HEK293 (cell line): ENCODE results near the gene WNT11.

ENCODE experiments used
- KLF9 ChIP-seq: fragments of 450-650 bp; formaldehyde crosslinking; IDR thresholded peaks from 2 replicates; pipeline ENCODE4 v1.5.1; 2016; ENCODE audit warnings: missing biosample characterization, missing genetic modification characterization, low read depth
- OSR2 ChIP-seq: fragments of 450-650 bp; formaldehyde crosslinking; IDR thresholded peaks from 2 replicates; pipeline ENCODE4 v1.5.1; 2016; ENCODE audit warnings: missing biosample characterization, missing genetic modification characterization
- PRDM1 ChIP-seq: fragments of 450-650 bp; formaldehyde crosslinking; IDR thresholded peaks from 2 replicates; pipeline ENCODE4; 2016; ENCODE audit warnings: missing biosample characterization, missing genetic modification characterization
- ZBTB20 ChIP-seq: fragments of 450-650 bp; formaldehyde crosslinking; IDR thresholded peaks from 2 replicates; pipeline ENCODE4 v1.5.1; 2016; ENCODE audit warnings: missing biosample characterization, missing genetic modification characterization
- ZEB2 ChIP-seq: fragments of 450-650 bp; formaldehyde crosslinking; IDR thresholded peaks from 2 replicates; pipeline ENCODE4 v1.5.1; 2016; ENCODE audit warnings: missing biosample characterization, missing genetic modification characterization
- ZFP69B ChIP-seq: fragments of 450-650 bp; formaldehyde crosslinking; IDR thresholded peaks from 2 replicates; pipeline ENCODE4 v1.5.1; 2016; ENCODE audit warnings: missing biosample characterization, missing genetic modification characterization
- ZNF121 ChIP-seq: fragments of 450-650 bp; formaldehyde crosslinking; IDR thresholded peaks from 2 replicates; pipeline ENCODE4 v1.5.1; 2016; ENCODE audit warnings: missing biosample characterization, missing genetic modification characterization
- ZNF146 ChIP-seq: fragments of 450-650 bp; formaldehyde crosslinking; IDR thresholded peaks from 2 replicates; pipeline ENCODE4 v1.5.1; 2016; ENCODE audit warnings: missing biosample characterization, missing genetic modification characterization
- ZNF366 ChIP-seq: fragments of 450-650 bp; formaldehyde crosslinking; conservative IDR thresholded peaks from 2 replicates; pipeline ENCODE4 v1.5.1; 2016; ENCODE audit warnings: missing biosample characterization, missing genetic modification characterization
- ZNF394 ChIP-seq: fragments of 450-650 bp; formaldehyde crosslinking; IDR thresholded peaks from 2 replicates; pipeline ENCODE4 v1.5.1; 2016; ENCODE audit warnings: missing biosample characterization, missing genetic modification characterization, mild to moderate bottlenecking, moderate library complexity, borderline replicate concordance
- ZNF561 ChIP-seq: fragments of 450-650 bp; IDR thresholded peaks from 2 replicates; pipeline ENCODE4 v1.5.1; 2018; ENCODE audit warnings: missing biosample characterization, missing genetic modification characterization, borderline replicate concordance
- ZNF600 ChIP-seq: fragments of 450-650 bp; formaldehyde crosslinking; IDR thresholded peaks from 2 replicates; pipeline ENCODE4 v1.5.1; 2016; ENCODE audit warnings: missing biosample characterization, missing genetic modification characterization
- ZNF629 ChIP-seq: fragments of 450-650 bp; formaldehyde crosslinking; IDR thresholded peaks from 2 replicates; pipeline ENCODE4 v1.5.1; 2017; ENCODE audit warnings: missing biosample characterization, missing genetic modification characterization
- ZNF654 ChIP-seq: fragments of 450-650 bp; formaldehyde crosslinking; IDR thresholded peaks from 2 replicates; pipeline ENCODE4 v1.5.1; 2016; ENCODE audit warnings: low read depth, missing biosample characterization, missing genetic modification characterization
- ZNF660 ChIP-seq: fragments of 450-650 bp; IDR thresholded peaks from 2 replicates; pipeline ENCODE4 v1.5.1; 2018; ENCODE audit warnings: missing biosample characterization, mild to moderate bottlenecking, missing genetic modification characterization
- ZNF76 ChIP-seq: fragments of 450-650 bp; formaldehyde crosslinking; IDR thresholded peaks from 2 replicates; pipeline ENCODE4; 2016; ENCODE audit warnings: low read depth, missing biosample characterization, missing genetic modification characterization, borderline replicate concordance
- TF ChIP-seq, protein P1 (sequence below): fragments of 450-650 bp; formaldehyde crosslinking; IDR thresholded peaks from 2 replicates; pipeline ENCODE4 v1.5.1; 2016; ENCODE audit warnings: missing biosample characterization, missing genetic modification characterization
- TF ChIP-seq, protein P2 (sequence below): fragments of 450-650 bp; formaldehyde crosslinking; IDR thresholded peaks from 2 replicates; pipeline ENCODE4 v1.5.1; 2016; ENCODE audit warnings: missing biosample characterization, missing genetic modification characterization
- TF ChIP-seq, protein P3 (sequence below): fragments of 450-650 bp; formaldehyde crosslinking; IDR thresholded peaks from 2 replicates; pipeline ENCODE4 v1.5.1; 2016; ENCODE audit warnings: missing biosample characterization, missing genetic modification characterization
- TF ChIP-seq, protein P4 (sequence below): fragments of 450-650 bp; formaldehyde crosslinking; IDR thresholded peaks from 2 replicates; pipeline ENCODE4 v1.5.1; 2016; ENCODE audit warnings: missing biosample characterization, missing genetic modification characterization
- TF ChIP-seq, protein P5 (sequence below): fragments of 450-650 bp; formaldehyde crosslinking; IDR thresholded peaks from 2 replicates; pipeline ENCODE4; 2016; ENCODE audit warnings: missing biosample characterization, missing genetic modification characterization
- TF ChIP-seq, protein P6 (sequence below): fragments of 450-650 bp; formaldehyde crosslinking; IDR thresholded peaks from 2 replicates; pipeline ENCODE4 v1.5.1; 2016; ENCODE audit warnings: missing biosample characterization, missing genetic modification characterization
- TF ChIP-seq, protein P7 (sequence below): fragments of 450-650 bp; formaldehyde crosslinking; IDR thresholded peaks from 2 replicates; pipeline ENCODE4 v1.5.1; 2016; ENCODE audit warnings: missing biosample characterization, missing genetic modification characterization

Gene WNT11

DNA sequence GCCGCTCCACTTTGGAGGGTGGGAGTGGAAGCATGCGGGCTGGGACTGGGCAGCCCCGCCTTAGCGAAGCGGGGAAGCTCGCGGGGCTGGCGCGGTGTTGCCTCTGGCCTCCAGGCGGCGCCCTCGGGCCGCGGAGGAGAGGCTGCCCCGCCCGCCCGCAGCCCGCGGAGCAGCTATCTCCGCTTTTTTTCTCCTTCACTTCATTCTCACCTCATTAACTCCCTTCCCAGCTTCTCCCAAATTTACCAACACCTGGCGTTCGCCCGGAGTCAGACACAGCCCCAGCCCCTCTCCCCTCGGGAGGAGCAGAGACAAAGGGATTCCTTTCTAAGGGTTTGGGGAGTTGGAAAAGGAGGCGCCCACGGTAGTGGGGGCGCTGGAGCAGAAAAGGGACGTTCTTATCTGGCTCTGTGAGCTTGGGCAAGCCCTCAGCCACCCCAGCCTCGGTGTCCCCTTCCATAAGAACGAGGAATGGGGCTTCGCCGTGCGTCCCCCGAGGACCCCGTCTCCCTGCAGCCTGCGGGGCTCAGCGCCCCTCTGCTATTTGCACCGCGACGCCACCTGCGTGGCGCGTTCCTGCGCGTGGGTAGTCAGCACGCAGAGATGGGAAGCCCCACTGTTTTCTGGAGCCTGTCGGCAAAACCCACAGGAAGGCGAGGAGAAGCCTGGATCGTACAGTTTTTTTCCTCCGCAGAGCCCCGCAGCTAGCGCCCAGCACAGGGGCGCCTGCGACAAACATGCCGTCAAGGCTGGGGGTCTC is 1.5 kb upstream of the WNT11 start (continued):
- TF ChIP-seq, protein P1, sequence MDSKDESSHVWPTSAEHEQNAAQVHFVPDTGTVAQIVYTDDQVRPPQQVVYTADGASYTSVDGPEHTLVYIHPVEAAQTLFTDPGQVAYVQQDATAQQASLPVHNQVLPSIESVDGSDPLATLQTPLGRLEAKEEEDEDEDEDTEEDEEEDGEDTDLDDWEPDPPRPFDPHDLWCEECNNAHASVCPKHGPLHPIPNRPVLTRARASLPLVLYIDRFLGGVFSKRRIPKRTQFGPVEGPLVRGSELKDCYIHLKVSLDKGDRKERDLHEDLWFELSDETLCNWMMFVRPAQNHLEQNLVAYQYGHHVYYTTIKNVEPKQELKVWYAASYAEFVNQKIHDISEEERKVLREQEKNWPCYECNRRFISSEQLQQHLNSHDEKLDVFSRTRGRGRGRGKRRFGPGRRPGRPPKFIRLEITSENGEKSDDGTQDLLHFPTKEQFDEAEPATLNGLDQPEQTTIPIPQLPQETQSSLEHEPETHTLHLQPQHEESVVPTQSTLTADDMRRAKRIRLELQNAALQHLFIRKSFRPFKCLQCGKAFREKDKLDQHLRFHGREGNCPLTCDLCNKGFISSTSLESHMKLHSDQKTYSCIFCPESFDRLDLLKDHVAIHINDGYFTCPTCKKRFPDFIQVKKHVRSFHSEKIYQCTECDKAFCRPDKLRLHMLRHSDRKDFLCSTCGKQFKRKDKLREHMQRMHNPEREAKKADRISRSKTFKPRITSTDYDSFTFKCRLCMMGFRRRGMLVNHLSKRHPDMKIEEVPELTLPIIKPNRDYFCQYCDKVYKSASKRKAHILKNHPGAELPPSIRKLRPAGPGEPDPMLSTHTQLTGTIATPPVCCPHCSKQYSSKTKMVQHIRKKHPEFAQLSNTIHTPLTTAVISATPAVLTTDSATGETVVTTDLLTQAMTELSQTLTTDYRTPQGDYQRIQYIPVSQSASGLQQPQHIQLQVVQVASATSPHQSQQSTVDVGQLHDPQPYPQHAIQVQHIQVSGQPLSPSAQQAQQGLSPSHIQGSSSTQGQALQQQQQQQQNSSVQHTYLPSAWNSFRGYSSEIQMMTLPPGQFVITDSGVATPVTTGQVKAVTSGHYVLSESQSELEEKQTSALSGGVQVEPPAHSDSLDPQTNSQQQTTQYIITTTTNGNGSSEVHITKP: 0 out of 2 replicates have a peak, but pooled peaks have one; percentile 30
- TF ChIP-seq, protein P2, sequence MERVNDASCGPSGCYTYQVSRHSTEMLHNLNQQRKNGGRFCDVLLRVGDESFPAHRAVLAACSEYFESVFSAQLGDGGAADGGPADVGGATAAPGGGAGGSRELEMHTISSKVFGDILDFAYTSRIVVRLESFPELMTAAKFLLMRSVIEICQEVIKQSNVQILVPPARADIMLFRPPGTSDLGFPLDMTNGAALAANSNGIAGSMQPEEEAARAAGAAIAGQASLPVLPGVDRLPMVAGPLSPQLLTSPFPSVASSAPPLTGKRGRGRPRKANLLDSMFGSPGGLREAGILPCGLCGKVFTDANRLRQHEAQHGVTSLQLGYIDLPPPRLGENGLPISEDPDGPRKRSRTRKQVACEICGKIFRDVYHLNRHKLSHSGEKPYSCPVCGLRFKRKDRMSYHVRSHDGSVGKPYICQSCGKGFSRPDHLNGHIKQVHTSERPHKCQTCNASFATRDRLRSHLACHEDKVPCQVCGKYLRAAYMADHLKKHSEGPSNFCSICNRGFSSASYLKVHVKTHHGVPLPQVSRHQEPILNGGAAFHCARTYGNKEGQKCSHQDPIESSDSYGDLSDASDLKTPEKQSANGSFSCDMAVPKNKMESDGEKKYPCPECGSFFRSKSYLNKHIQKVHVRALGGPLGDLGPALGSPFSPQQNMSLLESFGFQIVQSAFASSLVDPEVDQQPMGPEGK (tag by site-specific recombination): peak; percentile 47
- TF ChIP-seq ZNF561 (tag by site-specific recombination) (peak; percentile 38; the same call in 1 of the 2 replicates), ZFP69B (tag by site-specific recombination) (0 out of 2 replicates have a peak, but pooled peaks have one; percentile 12), ZNF121 (tag by site-specific recombination) (peak; percentile 49; the same call in 1 of the 2 replicates), ZBTB20 (tag by site-specific recombination) (peak; percentile 47; the same call in 1 of the 2 replicates), ZNF366 (tag by site-specific recombination) (peak; percentile 81), PRDM1 (tag by site-specific recombination) (peak; percentile 46; the same call in 1 of the 2 replicates), ZNF146 (tag by site-specific recombination) (no peak), ZNF76 (no peak), ZNF600 (tag by site-specific recombination) (0 out of 2 replicates have a peak, but pooled peaks have one; percentile 2), ZNF654 (tag by site-specific recombination) (peak; percentile 44), KLF9 (tag by site-specific recombination) (peak; percentile 39; the same call in 1 of the 2 replicates), OSR2 (tag by site-specific recombination) (0 out of 2 replicates have a peak, but pooled peaks have one; percentile 21), ZNF394 (tag by site-specific recombination) (peak; percentile 83), ZEB2 (peak; percentile 40; the same call in 1 of the 2 replicates), ZNF629 (peak; percentile 30; the same call in 1 of the 2 replicates), ZNF660 (tag by site-specific recombination) (peak; percentile 81; the same call in 1 of the 2 replicates)
- TF ChIP-seq, protein P3, sequence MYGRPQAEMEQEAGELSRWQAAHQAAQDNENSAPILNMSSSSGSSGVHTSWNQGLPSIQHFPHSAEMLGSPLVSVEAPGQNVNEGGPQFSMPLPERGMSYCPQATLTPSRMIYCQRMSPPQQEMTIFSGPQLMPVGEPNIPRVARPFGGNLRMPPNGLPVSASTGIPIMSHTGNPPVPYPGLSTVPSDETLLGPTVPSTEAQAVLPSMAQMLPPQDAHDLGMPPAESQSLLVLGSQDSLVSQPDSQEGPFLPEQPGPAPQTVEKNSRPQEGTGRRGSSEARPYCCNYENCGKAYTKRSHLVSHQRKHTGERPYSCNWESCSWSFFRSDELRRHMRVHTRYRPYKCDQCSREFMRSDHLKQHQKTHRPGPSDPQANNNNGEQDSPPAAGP (tag by site-specific recombination): peak; percentile 74
- TF ChIP-seq, protein P4, sequence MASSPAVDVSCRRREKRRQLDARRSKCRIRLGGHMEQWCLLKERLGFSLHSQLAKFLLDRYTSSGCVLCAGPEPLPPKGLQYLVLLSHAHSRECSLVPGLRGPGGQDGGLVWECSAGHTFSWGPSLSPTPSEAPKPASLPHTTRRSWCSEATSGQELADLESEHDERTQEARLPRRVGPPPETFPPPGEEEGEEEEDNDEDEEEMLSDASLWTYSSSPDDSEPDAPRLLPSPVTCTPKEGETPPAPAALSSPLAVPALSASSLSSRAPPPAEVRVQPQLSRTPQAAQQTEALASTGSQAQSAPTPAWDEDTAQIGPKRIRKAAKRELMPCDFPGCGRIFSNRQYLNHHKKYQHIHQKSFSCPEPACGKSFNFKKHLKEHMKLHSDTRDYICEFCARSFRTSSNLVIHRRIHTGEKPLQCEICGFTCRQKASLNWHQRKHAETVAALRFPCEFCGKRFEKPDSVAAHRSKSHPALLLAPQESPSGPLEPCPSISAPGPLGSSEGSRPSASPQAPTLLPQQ (tag by site-specific recombination): peak; percentile 37; the same call in 1 of the 2 replicates
- TF ChIP-seq, protein P5, sequence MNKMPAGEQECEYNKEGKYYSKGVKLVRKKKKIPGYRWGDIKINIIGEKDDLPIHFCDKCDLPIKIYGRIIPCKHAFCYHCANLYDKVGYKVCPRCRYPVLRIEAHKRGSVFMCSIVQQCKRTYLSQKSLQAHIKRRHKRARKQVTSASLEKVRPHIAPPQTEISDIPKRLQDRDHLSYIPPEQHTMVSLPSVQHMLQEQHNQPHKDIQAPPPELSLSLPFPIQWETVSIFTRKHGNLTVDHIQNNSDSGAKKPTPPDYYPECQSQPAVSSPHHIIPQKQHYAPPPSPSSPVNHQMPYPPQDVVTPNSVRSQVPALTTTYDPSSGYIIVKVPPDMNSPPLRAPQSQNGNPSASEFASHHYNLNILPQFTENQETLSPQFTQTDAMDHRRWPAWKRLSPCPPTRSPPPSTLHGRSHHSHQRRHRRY (tag by site-specific recombination): no peak
- TF ChIP-seq, protein P6, sequence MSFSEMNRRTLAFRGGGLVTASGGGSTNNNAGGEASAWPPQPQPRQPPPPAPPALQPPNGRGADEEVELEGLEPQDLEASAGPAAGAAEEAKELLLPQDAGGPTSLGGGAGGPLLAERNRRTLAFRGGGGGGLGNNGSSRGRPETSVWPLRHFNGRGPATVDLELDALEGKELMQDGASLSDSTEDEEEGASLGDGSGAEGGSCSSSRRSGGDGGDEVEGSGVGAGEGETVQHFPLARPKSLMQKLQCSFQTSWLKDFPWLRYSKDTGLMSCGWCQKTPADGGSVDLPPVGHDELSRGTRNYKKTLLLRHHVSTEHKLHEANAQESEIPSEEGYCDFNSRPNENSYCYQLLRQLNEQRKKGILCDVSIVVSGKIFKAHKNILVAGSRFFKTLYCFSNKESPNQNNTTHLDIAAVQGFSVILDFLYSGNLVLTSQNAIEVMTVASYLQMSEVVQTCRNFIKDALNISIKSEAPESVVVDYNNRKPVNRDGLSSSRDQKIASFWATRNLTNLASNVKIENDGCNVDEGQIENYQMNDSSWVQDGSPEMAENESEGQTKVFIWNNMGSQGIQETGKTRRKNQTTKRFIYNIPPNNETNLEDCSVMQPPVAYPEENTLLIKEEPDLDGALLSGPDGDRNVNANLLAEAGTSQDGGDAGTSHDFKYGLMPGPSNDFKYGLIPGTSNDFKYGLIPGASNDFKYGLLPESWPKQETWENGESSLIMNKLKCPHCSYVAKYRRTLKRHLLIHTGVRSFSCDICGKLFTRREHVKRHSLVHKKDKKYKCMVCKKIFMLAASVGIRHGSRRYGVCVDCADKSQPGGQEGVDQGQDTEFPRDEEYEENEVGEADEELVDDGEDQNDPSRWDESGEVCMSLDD (tag by site-specific recombination): peak; percentile 19; the same call in 1 of the 2 replicates
- TF ChIP-seq, protein P7, sequence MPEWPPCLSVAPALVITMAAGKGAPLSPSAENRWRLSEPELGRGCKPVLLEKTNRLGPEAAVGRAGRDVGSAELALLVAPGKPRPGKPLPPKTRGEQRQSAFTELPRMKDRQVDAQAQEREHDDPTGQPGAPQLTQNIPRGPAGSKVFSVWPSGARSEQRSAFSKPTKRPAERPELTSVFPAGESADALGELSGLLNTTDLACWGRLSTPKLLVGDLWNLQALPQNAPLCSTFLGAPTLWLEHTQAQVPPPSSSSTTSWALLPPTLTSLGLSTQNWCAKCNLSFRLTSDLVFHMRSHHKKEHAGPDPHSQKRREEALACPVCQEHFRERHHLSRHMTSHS: no peak
